ENCODE results near the gene NR2F1. TPM values are rescaled to one million over a fixed set of nuclear protein-coding genes. Genes with fewer than 3 reads are reported as not detected.

NR2F1 gene
- polyA plus RNA-seq, 1 donor from 2014 or later, result 2.1 TPM

DNA sequence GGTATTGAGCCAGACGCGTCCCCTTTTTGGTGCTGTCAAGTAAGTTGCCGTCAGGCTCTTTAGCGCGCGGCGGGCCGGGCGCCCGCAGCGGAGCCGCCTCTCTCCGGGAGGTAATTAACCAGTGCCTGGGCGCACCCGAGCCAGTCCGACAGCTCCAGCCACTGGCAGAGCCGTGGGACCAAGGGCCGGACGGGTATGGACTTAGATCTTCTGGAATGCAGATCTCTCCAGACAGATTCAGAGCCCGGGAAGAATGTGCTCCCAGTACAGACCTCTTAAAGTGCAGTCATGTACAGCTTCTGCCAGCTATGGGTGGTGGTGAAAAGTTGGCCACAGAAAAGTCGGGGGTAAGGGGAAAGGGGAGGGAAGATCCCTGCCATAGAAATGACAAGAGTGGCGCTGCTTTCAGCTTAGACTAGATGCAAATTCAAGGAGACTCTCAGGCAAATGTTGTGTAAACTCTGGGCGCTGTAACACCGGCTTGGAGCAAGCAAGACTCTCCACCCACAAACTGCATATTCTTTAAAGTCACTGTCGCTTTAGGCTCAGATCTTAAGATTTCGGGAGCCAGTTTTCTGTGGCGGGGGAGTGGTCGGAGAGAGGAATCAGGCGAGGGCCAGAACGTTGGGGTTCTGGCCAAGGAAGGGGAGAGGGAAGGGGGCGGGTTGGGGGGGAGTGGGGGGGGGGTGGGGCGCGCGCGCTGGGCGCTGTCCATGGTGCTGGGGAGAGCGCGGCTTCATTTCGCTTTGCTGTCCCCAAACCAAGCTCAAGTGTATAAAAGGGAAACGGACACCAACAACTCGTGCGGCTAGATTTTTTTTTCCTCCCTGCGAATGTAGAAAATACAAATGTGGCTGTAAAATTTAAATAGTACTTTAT, 29.2 kb downstream of the NR2F1 start:
- H3K4me3 ChIP-seq (ENCODE audit: low read length), result no peak overlapping the region
- TF ChIP-seq, protein P1, sequence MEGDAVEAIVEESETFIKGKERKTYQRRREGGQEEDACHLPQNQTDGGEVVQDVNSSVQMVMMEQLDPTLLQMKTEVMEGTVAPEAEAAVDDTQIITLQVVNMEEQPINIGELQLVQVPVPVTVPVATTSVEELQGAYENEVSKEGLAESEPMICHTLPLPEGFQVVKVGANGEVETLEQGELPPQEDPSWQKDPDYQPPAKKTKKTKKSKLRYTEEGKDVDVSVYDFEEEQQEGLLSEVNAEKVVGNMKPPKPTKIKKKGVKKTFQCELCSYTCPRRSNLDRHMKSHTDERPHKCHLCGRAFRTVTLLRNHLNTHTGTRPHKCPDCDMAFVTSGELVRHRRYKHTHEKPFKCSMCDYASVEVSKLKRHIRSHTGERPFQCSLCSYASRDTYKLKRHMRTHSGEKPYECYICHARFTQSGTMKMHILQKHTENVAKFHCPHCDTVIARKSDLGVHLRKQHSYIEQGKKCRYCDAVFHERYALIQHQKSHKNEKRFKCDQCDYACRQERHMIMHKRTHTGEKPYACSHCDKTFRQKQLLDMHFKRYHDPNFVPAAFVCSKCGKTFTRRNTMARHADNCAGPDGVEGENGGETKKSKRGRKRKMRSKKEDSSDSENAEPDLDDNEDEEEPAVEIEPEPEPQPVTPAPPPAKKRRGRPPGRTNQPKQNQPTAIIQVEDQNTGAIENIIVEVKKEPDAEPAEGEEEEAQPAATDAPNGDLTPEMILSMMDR (IDR thresholded peaks at IDR 0.05; ENCODE audit: poor library complexity, severe bottlenecking), result no peak
- TF ChIP-seq EP300 (conservative IDR thresholded peaks at IDR 0.05; ENCODE audit: poor library complexity, severe bottlenecking) (no peak), MXI1 (conservative IDR thresholded peaks at IDR 0.05; ENCODE audit: poor library complexity, severe bottlenecking) (no peak), SMC3 (conservative IDR thresholded peaks at IDR 0.05; ENCODE audit: poor library complexity) (no peak), EZH2 (IDR thresholded peaks at IDR 0.05; ENCODE audit: borderline replicate concordance, insufficient read depth, low read length, poor library complexity, severe bottlenecking) (peak; percentile 71), TAF1 (IDR thresholded peaks at IDR 0.05; ENCODE audit: low read depth) (no peak), POLR2AphosphoS5 (IDR thresholded peaks at IDR 0.05) (no peak), RAD21 (conservative IDR thresholded peaks at IDR 0.05) (no peak)
- TF ChIP-seq, protein P2, sequence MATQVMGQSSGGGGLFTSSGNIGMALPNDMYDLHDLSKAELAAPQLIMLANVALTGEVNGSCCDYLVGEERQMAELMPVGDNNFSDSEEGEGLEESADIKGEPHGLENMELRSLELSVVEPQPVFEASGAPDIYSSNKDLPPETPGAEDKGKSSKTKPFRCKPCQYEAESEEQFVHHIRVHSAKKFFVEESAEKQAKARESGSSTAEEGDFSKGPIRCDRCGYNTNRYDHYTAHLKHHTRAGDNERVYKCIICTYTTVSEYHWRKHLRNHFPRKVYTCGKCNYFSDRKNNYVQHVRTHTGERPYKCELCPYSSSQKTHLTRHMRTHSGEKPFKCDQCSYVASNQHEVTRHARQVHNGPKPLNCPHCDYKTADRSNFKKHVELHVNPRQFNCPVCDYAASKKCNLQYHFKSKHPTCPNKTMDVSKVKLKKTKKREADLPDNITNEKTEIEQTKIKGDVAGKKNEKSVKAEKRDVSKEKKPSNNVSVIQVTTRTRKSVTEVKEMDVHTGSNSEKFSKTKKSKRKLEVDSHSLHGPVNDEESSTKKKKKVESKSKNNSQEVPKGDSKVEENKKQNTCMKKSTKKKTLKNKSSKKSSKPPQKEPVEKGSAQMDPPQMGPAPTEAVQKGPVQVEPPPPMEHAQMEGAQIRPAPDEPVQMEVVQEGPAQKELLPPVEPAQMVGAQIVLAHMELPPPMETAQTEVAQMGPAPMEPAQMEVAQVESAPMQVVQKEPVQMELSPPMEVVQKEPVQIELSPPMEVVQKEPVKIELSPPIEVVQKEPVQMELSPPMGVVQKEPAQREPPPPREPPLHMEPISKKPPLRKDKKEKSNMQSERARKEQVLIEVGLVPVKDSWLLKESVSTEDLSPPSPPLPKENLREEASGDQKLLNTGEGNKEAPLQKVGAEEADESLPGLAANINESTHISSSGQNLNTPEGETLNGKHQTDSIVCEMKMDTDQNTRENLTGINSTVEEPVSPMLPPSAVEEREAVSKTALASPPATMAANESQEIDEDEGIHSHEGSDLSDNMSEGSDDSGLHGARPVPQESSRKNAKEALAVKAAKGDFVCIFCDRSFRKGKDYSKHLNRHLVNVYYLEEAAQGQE (IDR thresholded peaks at IDR 0.05; ENCODE audit: borderline replicate concordance), result peak; percentile 28
- no peaks in the 10 kb centered on the region for H3F3A ChIP-seq (ENCODE audit: insufficient read depth, low read length, poor library complexity, severe bottlenecking)
- H3K36me3 ChIP-seq (ENCODE audit: insufficient read depth, low read length), result no peaks in the 10 kb centered on the region
- H2AFZ ChIP-seq (ENCODE audit: low read depth, low read length), result no peak overlapping the region
- H3K9ac ChIP-seq (ENCODE audit: low read length), result no peak overlapping the region
- no peak overlapping the region for H3K4me2 ChIP-seq (ENCODE audit: low read length)
- H3K27ac ChIP-seq (ENCODE audit: low read length), result no peak overlapping the region
- H3K9me3 ChIP-seq (ENCODE audit: low read length), result no peaks in the 10 kb centered on the region
- peaks cover 99% of the 10 kb centered on the region for H3K27me3 ChIP-seq (ENCODE audit: insufficient read depth, low read depth, low read length)
- no peaks in the 10 kb centered on the region for H3K79me2 ChIP-seq (replicated peaks; ENCODE audit: insufficient read depth, low read length)
- no peaks in the 10 kb centered on the region for H4K20me1 ChIP-seq (ENCODE audit: insufficient read depth)
- no peaks in the 10 kb centered on the region for H3K9me2 ChIP-seq (ENCODE audit: insufficient read depth, low read length)

DNA sequence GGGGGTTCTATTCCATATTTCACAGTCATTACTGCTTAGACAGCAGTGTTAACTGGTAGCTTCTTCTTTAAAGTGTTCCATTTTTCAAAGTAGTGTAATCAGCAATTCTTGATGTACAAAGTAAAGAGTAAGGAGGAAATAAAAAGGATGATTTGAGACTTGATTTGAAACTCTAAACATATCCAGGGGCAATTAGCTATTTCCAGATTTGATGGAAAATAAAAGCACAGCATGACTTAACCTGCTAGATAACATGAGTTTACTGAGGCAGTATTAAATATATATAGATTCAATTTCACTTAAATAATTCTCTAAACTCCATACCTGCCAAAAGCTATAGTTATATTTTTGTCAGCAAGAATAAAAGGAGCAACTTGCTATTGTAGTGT, 29.8 kb downstream of the NR2F1 start:
- no peaks in the 10 kb centered on the region for H4K20me1 ChIP-seq (ENCODE audit: insufficient read depth)
- peaks cover 99% of the 10 kb centered on the region for H3K27me3 ChIP-seq (ENCODE audit: insufficient read depth, low read depth, low read length)
- no peaks in the 10 kb centered on the region for H3F3A ChIP-seq (ENCODE audit: insufficient read depth, low read length, poor library complexity, severe bottlenecking)
- no peak for TF ChIP-seq POLR2AphosphoS5 (IDR thresholded peaks at IDR 0.05)
- TF ChIP-seq RAD21 (conservative IDR thresholded peaks at IDR 0.05), result no peak
- TF ChIP-seq, protein P2 (IDR thresholded peaks at IDR 0.05; ENCODE audit: borderline replicate concordance), result no peak
- TF ChIP-seq EP300 (conservative IDR thresholded peaks at IDR 0.05; ENCODE audit: poor library complexity, severe bottlenecking), result no peak
- TF ChIP-seq TAF1 (IDR thresholded peaks at IDR 0.05; ENCODE audit: low read depth), result no peak
- TF ChIP-seq, protein P1 (IDR thresholded peaks at IDR 0.05; ENCODE audit: poor library complexity, severe bottlenecking), result no peak
- no peak for TF ChIP-seq SMC3 (conservative IDR thresholded peaks at IDR 0.05; ENCODE audit: poor library complexity)
- no peak for TF ChIP-seq MXI1 (conservative IDR thresholded peaks at IDR 0.05; ENCODE audit: poor library complexity, severe bottlenecking)
- TF ChIP-seq EZH2 (IDR thresholded peaks at IDR 0.05; ENCODE audit: borderline replicate concordance, insufficient read depth, low read length, poor library complexity, severe bottlenecking), result no peak
- H3K4me2 ChIP-seq (ENCODE audit: low read length), result no peak overlapping the region
- H3K27ac ChIP-seq (ENCODE audit: low read length), result no peak overlapping the region
- H3K4me3 ChIP-seq (ENCODE audit: low read length), result no peak overlapping the region
- no peaks in the 10 kb centered on the region for H3K79me2 ChIP-seq (replicated peaks; ENCODE audit: insufficient read depth, low read length)
- no peaks in the 10 kb centered on the region for H3K9me3 ChIP-seq (ENCODE audit: low read length)
- no peak overlapping the region for H2AFZ ChIP-seq (ENCODE audit: low read depth, low read length)
- H3K9me2 ChIP-seq (ENCODE audit: insufficient read depth, low read length), result no peaks in the 10 kb centered on the region
- H3K9ac ChIP-seq (ENCODE audit: low read length), result no peak overlapping the region
- no peaks in the 10 kb centered on the region for H3K36me3 ChIP-seq (ENCODE audit: insufficient read depth, low read length)
